Neutrophil (primary cell): ENCODE measurements around the gene FLVCR2.

Experiments used
- H3K27ac ChIP-seq: fragments of 200-600 bp; sonication (generic); 2 replicates; pipeline ENCODE4 v1.5.1; 2016; ENCODE audit warnings: mild to moderate bottlenecking, moderate library complexity
- H3K27me3 ChIP-seq: fragments of 200-600 bp; sonication (generic); 2 replicates; pipeline ENCODE4 v1.6.0; 2016; ENCODE audit warnings: mild to moderate bottlenecking
- H3K36me3 ChIP-seq: fragments of 200-600 bp; sonication (generic); 2 replicates; pipeline ENCODE4 v1.5.1; 2017
- H3K4me1 ChIP-seq, 2 experiments: fragments of 200-600 bp in 1 of 2; sonication (generic) in 1 of 2; 1 replicate in 1 of 2; 2 replicates in 1 of 2; pipeline versions ENCODE4 v1.5.1 to v1.6.1; 2013 to 2016; ENCODE audit warnings: low read depth in 1 of 2, low read length in 1 of 2, mild to moderate bottlenecking in 1 of 2, moderate library complexity in 1 of 2; ENCODE audit not compliant: control insufficient read depth in 1 of 2, insufficient read depth in 1 of 2
- H3K4me3 ChIP-seq, 2 experiments: fragments of 200-600 bp in 1 of 2; sonication (generic) in 1 of 2; 1 replicate in 1 of 2; 2 replicates in 1 of 2; pipeline ENCODE4 v1.5.1; 2013 to 2016; ENCODE audit warnings: low read depth in 1 of 2, low read length in 1 of 2, mild to moderate bottlenecking in 1 of 2, moderate library complexity in 1 of 2
- H3K9me3 ChIP-seq: fragments of 200-600 bp; sonication (generic); 2 replicates; pipeline ENCODE4 v1.5.1; 2016
- TF ChIP-seq, protein P1 (sequence below): fragments of 200-600 bp; sonication (generic); IDR thresholded peaks from 2 replicates; pipeline ENCODE4 v1.5.1; 2016; ENCODE audit warnings: antibody characterized with exemption

FLVCR2 gene

DNA sequence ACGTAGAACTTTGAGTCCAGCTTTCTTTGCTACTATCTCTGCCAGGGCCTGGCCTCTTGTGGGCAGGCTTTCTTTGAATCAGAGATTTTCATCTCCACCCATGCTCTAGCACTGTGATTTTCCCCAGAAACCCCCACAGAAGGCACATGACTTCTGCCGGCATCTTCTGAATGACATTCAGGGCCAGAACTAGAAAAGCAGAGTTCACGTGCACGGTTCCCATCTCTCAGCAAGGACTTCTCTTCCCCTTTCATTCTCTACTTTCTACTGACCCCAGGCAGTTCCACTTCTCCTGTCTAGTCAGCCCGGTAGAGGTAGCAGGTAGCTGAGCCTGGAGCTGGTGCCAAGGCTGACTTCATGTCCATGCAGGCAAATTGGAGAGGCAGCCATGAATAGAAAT, 29.3 kb upstream of the FLVCR2 start:
- TF ChIP-seq, protein P1, sequence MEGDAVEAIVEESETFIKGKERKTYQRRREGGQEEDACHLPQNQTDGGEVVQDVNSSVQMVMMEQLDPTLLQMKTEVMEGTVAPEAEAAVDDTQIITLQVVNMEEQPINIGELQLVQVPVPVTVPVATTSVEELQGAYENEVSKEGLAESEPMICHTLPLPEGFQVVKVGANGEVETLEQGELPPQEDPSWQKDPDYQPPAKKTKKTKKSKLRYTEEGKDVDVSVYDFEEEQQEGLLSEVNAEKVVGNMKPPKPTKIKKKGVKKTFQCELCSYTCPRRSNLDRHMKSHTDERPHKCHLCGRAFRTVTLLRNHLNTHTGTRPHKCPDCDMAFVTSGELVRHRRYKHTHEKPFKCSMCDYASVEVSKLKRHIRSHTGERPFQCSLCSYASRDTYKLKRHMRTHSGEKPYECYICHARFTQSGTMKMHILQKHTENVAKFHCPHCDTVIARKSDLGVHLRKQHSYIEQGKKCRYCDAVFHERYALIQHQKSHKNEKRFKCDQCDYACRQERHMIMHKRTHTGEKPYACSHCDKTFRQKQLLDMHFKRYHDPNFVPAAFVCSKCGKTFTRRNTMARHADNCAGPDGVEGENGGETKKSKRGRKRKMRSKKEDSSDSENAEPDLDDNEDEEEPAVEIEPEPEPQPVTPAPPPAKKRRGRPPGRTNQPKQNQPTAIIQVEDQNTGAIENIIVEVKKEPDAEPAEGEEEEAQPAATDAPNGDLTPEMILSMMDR, result no peak
- Histone ChIP-seq H3K27ac (no peak overlapping the region), H3K27me3 (no peaks in the 10 kb centered on the region), H3K36me3 (peaks cover 25% of the 10 kb centered on the region), H3K4me1 (no peaks in the 10 kb centered on the region), H3K4me3 (no peak overlapping the region), H3K9me3 (no peaks in the 10 kb centered on the region)

DNA sequence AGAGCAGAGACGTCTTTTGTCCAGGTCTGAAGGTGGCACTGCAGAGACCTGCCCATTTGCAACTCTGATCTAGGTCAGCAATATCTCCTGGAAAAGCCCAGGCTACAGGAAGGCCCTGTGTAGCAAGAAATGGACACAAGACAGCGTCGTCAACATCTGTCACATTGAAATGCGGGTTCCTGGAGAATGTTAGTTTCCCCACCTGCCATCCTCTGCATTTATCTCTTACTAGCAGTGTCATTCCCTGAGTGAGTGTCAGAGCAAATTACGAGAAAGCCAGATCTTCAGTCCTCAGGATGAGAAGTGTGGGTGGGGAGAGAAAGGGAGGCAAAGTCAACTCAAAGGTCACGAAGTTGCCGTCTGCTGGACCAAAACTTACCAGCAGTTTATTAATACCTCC, 27.4 kb upstream of the FLVCR2 start:
- no peak overlapping the region for H3K4me3 ChIP-seq
- H3K4me1 ChIP-seq, result no peaks in the 10 kb centered on the region
- no peak overlapping the region for H3K27ac ChIP-seq
- TF ChIP-seq, protein P1, result no peak
- H3K36me3 ChIP-seq, result peaks cover 23% of the 10 kb centered on the region
- H3K27me3 ChIP-seq, result no peaks in the 10 kb centered on the region
- no peaks in the 10 kb centered on the region for H3K9me3 ChIP-seq

DNA sequence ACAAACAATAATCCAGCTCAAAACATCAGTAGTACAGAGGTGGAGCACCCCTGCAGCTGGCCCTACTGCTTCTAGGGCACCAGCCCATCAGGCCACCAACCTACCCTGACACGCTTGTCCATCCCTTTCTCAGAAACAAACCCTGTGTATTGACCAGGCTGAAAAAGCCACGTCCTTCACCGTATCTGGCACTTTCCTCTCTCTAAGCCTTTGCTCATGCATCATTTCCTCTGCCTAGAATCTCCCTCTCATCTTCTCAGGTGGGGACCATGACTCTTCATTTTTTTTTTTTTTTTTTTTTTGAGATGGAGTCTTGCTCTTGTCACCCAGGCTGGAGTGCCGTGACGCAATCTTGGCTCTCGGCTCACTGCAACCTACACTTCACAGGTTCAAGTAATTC, 25.3 kb upstream of the FLVCR2 start:
- Histone ChIP-seq H3K27ac (no peak overlapping the region), H3K4me3 (no peak overlapping the region), H3K9me3 (no peaks in the 10 kb centered on the region), H3K27me3 (no peaks in the 10 kb centered on the region), H3K4me1 (no peaks in the 10 kb centered on the region), H3K36me3 (peaks cover 2% of the 10 kb centered on the region)
- TF ChIP-seq, protein P1, result no peak

DNA sequence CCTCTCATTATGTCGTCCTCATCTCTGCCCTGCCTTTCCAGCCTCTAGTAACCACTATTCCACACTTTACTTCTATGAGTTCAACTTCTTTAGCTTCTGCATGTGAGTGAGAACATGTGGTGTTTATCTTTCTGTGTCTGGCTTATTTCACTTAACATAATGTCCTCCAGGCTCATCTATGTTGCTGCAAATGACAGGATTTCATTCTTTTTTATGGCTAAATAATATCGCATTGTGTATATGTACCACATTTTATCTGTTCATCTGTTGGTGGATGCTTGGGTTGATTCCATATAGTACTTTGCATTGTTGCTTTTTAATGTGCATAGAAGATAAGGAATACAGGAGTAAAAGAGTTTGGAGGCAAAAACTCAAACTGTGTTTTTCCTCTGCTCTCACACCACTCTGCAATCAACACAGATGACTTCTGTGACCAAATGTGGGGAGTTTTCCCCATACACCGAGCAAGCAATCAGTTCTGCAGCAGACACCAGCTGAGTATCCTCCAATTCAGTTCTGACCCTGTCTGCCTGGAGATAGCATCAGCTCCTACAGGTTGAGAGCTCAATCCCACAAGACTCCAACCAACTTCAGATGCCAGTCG, 24.6 kb upstream of the FLVCR2 start:
- H3K36me3 ChIP-seq, result no peaks in the 10 kb centered on the region
- no peak overlapping the region for H3K4me3 ChIP-seq
- TF ChIP-seq, protein P1, result no peak

DNA sequence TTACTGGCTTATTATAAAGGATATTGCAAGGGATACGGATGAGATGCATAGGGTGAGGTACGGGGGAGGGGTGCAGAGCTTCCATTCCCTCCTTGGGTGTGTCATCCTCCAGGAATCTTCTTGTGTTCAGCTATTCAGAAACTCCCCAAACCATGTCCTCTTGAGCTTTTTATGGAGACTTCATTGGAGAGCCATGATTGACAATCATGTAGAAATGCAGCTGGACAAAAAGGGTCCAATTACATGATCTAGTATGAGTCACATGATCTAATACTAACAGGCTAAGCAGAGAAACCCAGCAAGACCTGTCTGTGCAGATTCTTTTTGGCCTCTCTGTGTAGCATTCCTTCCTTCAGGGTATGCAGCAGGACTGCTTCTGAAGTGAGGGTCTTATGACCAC, 23.9 kb upstream of the FLVCR2 start:
- TF ChIP-seq, protein P1, result no peak
- Histone ChIP-seq H3K27me3 (no peaks in the 10 kb centered on the region), H3K36me3 (no peaks in the 10 kb centered on the region), H3K27ac (no peak overlapping the region), H3K4me1 (no peaks in the 10 kb centered on the region), H3K9me3 (no peaks in the 10 kb centered on the region), H3K4me3 (no peak overlapping the region)

More for the DNA sequence above, 24.6 kb upstream of the FLVCR2 start:
- Histone ChIP-seq H3K4me1 (no peaks in the 10 kb centered on the region), H3K27ac (no peak overlapping the region), H3K27me3 (no peaks in the 10 kb centered on the region), H3K9me3 (no peaks in the 10 kb centered on the region)
